Measurements from ENCODE around the gene MCEMP1.

The MCEMP1 gene

DNA sequence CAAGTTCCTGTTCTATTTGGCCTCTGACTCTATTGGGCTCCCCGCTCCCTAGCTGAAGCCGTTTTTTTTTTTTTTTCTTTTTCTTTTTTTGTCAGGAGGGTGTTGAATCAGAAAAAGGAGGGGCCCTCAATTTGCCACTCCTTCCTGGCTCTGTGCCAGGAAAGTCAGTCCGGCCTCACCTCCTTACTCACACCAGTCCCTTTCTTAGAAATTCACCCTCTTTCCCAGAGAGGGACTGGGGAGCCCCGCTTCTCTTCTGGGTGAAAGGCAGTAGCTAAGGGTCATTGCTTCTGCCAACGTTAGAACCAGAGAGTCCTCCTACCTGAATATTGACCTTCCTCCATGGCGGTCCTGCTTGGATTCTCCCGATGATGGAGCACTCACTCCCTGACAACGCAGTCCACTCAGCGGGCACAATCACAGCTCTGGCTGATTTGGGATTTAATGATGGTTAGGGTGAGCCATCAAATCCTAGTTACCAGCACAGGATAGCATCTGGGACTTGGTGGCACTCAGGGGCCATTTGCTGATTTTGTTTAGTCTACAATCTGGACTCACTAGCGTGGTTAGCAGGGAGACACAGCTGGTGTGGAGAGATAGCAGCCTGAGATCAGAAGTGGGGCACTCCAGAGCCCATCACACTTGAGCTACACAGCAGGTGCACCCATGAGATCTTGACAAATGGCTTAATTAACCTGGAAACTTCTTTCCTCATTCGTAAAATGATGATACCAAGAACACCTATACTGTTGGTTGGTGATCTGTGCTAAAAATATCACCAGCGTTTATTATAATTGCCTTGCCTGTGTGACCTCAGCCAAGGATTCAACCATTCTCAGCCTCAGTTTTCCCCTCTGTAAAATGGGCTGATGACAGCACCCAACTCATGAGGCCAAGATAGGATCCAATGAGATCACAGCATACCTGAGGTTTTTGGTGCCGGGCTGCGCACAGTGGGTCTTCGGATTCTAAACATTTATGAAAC is 22.8 kb downstream of the MCEMP1 start:
- DNase-seq, result no peak

DNA sequence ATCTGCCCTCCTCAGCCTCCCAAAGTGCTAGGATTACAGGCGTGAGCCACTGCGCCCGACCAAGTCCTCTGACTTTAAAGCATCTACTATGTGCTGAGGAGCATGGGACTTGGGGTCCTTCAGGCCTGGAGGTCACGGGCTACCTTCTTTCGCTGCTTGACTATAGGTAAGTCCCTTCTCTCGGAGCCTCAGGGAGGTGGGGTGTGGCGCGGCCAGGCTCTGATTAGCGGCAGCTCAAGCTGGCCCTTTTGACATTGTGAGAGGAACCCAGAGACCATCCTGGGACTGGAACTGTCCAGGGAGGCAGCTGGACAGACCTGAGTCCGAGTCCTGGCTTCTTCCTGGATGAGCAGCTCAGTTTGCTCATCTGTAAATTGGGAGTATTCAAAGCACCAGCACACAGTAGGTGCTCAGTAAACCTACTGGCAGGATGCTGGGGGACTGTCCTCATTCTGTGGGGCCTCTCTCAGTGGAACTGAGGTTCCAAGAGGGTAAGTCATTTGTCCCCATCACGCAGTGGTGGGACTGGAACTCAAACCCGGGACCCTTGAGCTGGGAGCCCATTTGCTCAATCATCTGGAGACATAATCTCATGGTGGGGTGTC is 24.3 kb downstream of the MCEMP1 start:
- no peak for DNase-seq

DNA sequence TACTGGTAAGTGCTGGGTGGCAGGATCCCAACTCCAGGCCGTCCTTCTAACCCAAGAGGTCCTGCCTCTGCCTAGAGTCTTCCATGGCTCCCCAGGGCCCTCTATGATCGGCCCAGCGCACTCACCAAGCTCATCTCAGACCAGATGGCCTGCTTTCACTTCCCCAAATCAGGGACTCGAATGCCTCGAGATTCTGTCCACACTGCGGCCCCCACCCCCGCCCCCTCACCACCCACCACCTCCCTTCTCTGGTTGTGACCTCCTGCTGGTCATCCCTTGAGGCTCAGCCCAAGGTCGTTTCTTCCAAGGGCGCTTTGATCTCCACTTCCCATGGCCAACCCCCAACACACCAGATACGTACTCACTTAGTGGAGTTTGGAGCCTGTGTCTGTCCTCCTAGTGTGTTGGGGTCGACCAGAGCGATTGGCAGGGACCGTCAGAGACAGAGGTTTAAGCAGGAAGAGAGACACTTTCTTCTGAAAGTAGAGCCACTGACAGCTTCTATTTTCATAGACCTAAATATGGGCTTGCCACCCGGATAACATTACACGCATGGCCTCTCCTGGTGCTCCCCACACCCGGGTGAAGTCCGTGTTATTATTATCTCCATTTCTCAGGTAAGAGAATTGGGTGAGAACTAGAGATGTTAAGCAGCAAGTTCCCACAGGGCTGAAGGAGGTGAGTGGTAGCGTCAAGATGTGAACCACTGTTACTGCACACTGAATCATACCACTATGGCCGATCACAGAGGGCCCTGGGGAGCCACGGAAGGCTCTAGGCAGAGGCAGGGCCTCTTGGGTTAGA is 25.0 kb downstream of the MCEMP1 start, which contains the start of gene FCER2:
Gene FCER2 (minus strand): TSS at position 478 of the 804 bp plus-strand sequence. CDS start 2,371 bp downstream, outside the sequence.
- DNase-seq, result no peak

DNA sequence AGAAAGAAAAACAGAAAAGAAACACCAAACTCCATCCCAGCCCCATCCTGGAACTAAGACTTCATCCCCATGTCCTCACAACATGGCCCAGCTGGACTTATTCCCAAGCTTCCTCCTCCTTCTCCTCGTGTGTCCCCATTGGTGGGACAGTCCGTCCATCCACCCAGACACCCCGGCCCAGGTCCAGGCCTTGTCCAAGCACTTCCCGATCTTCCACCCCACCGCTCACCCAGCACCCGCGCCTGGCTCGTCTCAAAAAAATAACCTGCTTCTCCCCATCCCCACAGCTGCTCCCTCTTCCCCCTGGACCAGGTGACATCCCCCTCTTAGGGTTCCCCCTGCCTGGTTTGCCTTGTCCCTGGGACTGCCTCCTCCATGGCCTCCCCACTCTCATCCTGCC is 26.4 kb downstream of the MCEMP1 start:
- DNase-seq, result no peak

DNA sequence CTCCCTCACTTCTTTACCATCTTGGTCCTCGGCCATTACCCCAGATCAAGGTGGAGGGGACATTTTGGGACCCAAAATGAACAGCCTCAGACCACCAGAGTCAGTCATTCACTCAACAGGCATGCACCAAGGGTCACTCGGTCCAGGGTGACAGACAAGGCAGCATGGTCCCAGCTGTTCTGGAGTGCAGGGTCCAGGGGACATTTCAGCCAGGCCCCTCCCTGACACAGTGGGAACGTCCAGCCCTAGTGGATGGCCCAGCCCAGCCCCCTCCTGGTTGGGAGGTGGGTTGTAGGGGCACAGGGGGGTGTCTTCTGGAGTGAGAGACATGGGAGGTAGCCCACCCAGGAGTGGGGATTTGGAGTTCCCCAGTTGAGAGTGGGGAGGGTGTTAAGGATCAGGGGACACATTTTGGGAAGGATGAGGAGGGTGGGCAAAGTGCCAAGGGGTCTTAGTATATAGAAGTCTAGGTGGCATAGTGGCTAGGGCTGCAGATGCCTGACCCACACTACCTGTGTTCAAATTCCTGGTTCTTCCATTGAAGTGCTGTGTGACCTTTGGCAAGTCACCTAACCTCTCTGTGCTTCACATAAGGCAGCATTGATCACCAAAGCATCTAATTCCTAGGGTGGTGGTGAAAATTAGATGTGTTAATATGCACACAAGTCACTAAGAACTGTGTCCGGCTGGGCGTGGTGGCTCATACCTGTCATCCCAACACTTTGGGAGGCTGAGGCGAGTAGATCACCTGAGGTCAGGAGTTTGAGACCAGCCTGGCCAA is 27.6 kb downstream of the MCEMP1 start:
- DNase-seq, result no peak

DNA sequence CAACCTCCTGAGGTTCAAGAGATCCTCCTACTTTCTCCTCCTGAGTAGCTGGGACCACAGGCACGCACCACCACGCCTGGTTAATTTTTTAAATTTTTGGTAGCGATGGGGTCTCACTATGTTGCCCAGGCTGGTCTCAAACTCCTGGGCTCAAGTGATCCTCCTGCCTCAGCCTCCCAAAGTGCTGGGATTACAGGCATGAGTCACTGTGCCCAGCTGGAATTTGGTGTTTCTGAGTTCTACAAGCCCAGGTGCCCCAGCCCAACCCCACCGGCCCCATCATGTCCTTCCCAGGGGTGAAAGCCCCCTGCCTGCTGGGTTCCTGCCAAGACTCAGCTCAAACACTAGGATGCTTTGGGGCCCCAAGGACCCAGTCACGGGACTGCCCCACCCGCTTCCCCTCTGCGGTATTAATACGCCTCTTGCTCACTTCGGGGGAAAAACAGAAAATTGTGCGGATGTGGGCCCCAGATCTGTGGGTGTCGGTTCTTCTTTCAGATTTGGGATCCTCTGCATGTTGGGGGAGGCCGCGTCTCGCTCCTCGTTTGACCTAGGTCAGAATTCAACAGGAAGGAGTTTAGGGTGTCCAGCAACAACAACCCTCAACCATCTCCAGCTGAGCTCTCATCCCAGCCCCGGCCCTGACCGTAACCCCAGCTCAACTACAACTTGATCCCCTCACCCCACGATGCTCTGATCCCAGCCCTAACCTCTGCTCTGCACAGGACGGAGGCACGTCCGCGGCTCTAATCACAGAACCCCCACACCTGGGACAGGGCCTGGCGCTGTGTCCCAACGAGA is 28.7 kb downstream of the MCEMP1 start:
- DNase-seq, result no peak

DNA sequence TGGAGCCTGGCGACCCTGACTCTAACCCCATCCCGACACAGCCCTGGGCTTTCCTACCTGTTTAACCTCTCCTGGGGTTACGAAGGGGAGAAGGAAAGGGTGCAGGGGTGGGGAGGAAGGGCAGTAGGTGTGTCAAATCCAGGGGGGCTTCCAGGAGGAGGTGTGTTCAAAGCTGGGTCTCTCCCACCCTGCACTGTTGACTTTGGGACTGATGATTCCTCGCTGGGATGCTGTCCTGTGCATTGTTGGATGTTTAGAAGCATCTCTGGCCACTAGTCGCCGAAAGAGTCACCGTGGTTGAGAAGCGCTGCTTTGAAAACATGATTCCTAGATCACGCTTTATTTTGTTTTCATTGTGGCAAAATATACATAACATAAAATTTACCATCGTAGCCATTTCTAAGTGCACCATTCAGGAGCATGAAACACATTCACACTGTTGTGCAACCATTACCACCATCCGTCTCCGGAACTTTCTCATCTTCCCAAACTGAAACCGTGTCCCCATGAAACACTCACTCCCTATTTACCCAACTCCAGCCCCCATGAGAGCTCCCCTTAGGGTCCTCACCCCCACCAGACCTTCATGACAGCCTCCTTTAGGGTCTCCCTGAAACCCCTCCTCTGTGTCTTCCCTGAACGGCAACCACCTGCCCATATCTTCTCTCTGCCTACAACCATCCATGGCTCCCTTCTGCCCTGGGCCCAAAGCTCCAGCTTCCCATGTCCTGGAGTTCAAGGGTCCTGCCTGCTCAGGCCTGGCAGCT is 29.5 kb downstream of the MCEMP1 start:
- DNase-seq, result no peak

DNA sequence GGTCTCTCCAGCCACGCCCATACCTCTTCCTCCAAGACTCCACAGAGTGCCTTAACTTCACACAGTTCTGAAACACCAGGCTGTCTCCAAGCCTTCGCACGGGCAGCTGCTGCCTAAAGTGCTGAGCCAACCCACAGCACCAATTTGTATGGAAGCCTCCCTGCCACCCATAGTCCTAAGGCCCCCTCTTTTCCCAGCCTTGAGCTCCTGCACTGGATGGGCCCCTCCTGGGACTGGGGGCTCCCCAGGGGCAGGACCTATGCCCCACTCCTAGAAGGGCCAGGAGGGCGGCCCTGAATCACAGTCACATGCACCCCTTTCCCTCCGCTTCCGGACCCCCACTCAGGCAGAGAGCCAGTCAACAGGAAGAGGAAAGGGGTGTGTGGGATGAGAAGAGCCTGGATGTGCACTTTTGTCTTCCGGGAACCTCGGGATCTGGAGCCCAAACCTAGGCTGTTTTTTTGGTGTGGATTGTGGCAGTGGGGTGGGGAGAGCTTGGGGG is 30.1 kb downstream of the MCEMP1 start:
- DNase-seq, result no peak

DNA sequence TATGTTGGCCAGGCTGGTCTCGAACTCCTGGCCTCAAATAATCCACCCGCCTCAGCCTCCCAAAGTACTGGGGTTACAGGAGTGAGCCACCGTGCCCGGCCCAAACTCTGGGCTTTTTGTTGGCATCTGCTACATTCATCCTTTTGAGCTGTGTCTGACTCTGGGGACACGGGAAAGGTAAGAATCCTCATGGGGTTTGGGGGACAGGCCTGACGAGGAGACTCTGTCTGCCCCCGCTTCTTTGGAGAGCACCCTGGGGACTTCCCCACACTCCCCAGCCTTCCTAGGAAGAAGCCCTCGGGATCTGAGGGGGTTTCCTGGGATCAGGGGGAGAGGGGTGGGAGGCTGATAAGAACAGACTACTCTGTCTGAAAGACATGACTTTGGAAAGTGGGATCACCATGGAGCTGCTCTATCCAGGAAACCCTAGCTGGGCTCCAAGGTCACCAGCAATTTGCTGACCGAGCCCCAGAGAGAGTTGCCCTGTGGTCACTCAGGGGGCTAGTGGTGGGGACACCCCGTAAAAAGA is 33.1 kb downstream of the MCEMP1 start:
- no peak for DNase-seq

DNA sequence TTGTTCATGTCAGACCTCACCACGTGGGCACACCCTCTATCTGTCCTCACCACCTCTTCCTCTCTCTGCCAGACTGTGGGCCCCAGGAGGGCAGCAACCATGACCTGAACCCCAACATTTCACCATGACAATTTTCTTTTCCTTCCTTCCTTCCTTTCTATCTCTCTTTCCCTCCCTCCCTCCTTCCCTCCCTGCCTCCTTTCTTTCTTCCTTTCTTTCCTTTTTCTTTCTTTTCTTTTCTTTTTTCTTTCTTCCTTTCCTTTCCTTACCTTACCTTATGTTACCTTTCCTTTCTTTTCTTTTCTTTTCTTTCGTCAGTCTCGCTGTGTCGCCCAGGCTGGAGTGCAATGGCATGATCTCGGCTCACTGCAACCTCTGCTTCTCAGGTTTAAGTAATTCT is 33.7 kb downstream of the MCEMP1 start:
- no peak for DNase-seq

DNA sequence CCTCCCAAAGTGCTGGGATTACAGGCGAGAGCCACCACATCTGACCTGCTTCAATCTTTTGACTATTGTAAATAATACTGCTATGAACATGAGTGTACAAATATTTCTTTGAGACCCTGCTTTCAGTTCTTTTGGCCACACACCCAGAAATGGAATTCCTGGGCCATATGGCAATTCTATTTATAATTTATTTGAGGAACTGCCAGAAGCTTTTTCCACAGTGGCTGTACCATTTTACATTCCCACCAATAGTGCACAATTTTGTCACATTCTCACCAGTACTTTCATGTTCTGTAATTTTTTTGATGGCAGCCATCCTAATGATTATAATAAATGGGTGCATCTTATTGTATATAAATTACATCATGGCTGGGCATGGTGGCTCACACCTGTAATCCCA is 38.8 kb downstream of the MCEMP1 start:
- DNase-seq, result no peak

DNA sequence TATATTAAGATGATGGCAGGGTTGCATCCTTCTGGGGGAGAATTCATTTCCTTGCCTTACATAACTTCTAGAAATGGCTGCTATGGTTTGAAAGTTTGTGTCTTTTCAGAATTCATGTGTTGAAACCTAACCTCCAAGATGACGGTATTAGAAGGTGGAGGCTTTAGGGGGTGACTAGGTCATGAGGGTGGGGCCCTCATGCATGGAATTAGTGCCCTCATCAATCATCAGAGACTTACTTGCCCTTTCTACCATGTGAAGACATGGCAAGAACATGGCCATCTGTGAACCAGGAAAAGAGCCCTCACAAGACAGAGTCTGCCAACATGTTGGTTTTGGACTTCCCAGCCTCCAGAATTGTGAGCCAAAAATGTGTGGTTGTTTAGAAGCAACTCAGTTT is 39.9 kb downstream of the MCEMP1 start:
- no peak for DNase-seq

DNA sequence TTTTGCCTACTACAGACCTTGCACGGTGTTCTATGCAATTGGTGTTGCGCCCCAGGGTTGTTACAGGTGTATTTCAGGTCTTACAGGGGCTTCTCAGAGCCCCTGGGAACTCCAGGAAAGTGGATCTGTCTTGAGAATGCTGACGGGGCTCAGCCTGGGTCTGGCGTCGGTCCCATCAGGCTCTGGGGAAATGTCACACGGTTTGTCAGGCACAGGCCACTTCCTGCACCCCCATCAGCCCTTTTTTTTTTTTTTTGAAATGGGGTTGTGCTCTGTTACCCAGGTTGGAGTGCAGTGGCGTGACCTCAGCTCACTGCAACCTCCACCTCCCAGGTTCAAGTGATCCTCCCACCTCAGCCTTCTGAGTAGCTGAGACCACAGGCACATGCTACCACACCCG is 41.8 kb downstream of the MCEMP1 start:
- no peak for DNase-seq

DNA sequence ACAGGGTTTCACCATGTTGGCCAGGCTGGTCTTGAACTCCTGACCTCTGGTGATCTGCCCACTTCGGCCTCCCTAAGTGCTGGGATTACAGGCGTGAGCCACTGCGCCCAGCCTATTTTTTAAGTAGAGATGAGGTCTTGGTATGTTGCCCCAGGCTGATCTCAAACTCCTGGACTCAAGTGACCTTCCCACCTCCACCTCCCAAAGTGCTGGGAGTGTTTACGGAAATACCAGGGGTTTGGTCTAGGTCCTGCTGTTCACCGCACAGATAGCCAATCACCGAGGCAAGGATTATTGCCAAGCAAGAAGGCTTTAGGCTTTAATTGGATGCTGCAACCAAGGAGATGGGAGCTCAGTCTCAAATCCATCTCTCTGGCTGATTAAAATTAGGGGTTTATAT is 43.5 kb downstream of the MCEMP1 start:
- no peak for DNase-seq

DNA sequence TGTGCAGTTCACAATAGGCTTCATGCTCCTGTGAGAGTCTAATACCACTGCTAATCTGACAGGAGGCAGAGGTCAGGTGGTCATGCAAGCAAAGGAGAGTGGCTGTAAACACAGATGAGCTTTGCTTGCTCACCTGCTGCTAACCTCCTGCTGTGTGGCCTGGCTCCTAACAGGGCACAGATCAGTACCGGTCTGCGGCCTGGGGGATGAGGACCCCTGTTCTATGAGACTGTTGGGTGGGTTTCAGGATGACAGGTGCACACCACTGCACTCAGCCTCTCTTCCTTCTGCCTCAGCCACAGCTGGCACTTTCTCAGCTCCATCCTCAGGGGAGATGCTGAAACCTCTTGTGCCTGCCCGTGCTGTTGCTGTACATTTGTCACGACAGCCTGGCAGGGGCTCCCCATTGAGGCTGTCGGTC is 45.4 kb downstream of the MCEMP1 start:
- DNase-seq, result no peak

DNA sequence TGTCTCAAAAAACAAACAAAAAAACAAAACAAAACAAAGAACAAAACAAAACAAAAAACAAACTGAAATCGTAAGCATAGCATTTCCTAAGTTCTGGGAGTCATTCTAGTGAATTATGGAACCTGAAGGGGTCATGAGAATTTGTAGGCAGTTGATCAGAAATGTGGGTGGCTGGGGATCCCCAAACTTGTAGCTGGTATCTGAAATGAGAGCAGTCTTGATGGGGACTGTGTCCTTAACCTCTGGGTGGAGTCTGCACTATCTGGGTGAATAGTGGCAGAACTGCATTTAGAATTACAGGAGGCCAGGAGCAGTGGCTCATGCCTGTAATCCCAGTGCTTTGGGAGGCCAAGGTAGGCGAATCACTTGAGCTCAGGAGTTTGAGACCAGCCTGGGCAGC is 48.9 kb downstream of the MCEMP1 start:
- DNase-seq, result no peak

DNA sequence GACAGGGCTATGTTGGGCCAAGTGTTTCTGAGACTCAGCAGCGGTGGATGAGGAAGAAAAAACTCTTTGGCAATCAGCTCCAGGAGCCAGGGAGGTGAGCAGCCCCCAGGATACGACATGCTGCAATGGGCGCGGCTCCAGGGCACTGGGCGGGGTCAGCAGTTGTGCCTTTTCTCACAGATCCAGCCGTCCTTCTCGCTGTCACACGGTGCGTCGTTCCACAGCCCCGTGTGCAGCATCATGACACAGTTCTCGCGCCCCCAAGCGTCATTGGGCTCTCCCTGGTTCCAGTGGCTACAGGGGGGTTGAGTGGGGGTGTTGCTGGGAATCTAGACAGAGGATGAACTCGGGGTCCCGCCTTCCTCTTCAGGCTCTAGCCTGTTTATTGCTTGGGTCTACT is 52.3 kb downstream of the MCEMP1 start:
- DNase-seq, result no peak

All from cortex of kidney (tissue), 1 donor.